GM19463 (cell line): ENCODE data around the gene SELENOO.
"Not testable (repeated sequence)": the region's sequence is repeated elsewhere in the genome, so short reads cannot be mapped to it uniquely, and the experiment has no call there.

Experiments used
- ATAC-seq: cut with Tn5 transposase; IDR thresholded peaks from one replicate; pipeline ENCODE4 v1.9.1; 2021; ENCODE audit warnings: mild to moderate bottlenecking, moderate library complexity; ENCODE audit not compliant: unreplicated experiment

SELENOO gene

GRCh38 chr22:50198624-50199017 lies 2.2 kb upstream of the SELENOO start:
- no peak for ATAC-seq

GRCh38 chr22:50199251-50199721 lies 1.5 kb upstream of the SELENOO start:
- ATAC-seq, result no peak

DNA sequence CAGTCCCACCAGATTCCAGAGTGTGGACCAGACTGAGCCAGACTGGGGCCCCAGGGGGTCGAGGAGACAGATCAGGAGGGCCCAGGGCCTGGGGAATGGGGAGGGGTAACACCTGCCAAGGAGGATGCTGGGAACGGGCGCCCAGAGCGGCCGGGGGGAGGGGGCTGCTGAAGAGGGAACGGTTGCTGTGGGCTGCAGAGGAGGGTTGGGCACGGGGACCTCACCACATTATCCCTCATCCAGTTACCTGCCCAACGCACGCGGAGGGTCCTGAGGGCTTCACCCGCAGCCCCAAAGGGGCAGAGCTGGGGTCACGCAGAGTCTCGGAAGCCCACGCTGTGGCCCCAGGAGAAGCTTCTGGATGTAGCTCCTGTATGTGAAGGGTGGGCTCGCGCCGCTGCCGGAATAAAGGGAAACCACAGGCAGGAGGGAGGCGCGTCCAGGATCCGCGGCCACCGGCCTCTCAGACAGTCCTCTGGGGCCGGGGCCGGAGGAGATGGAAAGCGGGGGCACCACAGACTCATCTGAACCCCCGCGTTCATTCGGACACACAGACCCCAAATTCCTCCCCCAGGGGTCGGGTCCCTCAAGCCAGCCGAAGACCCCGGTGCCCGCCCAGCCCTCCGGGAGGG lies 866 bp upstream of the SELENOO start:
- ATAC-seq, result no peak

GRCh38 chr22:50201191-50202129 lies 649 bp downstream of the SELENOO start:
- ATAC-seq, result peak; percentile 20

DNA sequence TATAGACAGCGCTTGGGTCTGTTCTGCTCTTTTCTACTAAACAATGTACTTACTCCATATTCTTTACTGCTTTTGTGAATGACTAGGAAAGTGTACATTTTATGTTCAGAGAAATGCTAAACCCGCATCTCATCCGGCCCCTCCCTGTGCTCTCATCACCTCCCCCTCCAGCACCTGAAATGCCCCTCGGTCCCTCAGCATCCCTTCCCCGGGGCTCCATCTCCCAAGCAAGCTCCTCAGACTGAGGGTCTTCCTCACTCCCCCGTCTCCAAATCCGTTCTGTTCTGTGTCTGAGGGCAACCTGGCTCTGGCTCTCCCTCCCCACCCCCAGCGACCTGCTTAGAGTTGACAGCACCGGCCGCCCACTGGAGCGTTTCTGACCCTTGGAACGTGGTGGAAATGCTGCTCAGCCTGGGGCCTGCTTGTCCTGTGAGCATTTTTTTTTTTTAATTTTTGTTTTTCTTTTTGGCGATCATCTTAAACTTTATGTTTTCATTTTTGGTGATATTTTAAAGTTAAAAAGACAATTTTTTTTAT lies 1.4 kb downstream of the SELENOO start:
- no peak for ATAC-seq

- ATAC-seq, result no peak
Measured at GRCh38 chr22:50203288-50203687, 2.5 kb downstream of the SELENOO start.

DNA sequence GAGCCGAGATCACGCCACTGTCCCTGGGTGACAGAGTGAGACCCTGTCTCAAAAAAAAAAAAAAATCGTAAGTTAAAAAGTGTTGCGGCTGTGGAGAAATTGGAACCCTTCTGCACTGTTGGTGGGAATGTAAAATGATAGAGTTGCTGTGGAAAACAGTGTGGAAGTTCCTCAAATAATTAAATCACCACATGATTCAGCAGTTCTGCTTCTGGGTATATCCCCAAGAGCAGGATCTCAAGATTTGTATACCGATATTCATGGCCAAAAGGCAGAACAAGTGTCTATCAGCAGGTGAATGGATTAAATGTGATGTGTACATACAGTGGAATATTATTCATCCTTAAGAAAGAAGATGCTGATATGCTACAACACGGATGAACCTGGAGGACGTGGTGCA lies 3.8 kb downstream of the SELENOO start:
- no peak for ATAC-seq

- not testable (repeated sequence) for ATAC-seq
Measured at GRCh38 chr22:50204998-50205397, 4.2 kb downstream of the SELENOO start.

DNA sequence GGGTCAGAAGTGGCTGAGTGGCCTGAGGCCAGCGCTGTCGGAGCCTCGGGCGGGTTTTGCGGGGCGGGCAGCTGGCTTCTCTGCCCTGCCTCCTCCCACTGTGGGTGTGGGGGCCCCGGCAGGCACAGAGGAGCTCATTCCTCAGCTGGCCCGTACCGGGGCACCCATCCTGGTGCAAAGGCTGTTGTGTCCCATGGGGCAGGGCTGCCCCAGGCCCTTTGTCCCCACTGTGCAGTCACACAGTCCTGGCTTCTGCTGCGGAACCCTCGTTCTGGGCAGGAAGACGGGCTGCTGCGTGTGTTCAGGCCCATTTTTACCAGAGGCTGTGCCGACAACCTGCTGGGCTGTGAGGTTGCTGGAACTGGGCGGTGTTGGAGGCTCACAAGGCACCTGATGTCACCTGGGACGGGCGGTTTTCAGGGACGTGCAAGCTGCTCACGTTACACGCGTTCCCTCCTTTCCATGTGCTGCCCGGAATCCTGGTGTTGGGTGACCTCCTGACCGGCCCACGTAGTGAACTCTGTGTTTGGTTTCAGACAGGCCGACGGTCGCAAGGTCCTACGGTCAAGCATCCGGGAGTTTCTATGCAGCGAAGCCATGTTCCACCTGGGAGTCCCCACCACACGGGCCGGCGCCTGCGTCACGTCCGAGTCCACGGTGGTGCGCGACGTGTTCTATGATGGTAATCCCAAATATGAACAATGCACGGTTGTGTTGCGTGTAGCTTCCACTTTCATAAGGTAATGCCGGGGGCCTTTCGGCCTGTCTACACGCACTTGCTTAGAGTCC lies 5.2 kb downstream of the SELENOO start:
- no peak for ATAC-seq

DNA sequence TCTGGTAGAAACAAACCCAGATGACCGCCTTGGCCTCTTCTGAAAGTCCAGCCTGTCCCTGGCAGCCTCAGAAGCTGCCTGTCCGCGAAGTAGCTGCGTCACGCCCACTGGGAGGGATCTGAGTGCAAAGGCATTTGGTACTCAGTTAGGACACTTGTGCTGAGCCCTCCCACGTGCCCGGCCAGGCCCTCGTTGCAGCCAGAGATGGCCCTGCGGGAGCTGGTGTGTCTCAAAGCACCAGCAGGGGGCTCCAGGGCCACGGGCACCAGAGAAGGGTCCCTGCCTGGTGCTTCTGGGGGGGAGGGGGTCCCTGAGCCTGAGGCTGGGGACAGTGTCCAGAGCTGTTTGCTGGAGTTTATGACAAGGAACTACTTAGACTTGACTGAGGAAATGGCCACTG lies 5.8 kb downstream of the SELENOO start:
- no peak for ATAC-seq

GRCh38 chr22:50207383-50208140 lies 6.8 kb downstream of the SELENOO start:
- no peak for ATAC-seq

GRCh38 chr22:50208430-50208938 lies 7.7 kb downstream of the SELENOO start:
- no peak for ATAC-seq

- ATAC-seq, result no peak
Measured at GRCh38 chr22:50208939-50209892, 8.4 kb downstream of the SELENOO start.

DNA sequence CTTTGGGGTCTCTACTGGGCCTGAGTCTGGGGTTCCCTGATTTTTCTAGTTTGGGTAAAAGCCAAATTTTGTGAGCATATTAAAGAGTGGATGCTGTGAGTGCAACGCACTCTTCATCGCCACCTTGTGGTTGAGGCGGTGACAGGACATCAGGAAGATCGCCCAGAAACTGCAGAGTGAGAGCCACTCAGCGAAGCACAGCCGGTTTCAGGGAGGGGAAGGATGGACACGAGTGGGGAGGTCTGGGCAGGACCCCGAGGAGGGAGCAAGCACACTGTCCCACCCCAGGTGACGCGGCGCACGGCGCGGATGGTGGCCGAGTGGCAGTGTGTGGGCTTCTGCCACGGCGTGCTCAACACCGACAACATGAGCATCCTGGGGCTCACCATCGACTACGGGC lies 9.1 kb downstream of the SELENOO start:
- ATAC-seq, result no peak

GRCh38 chr22:50210378-50211139 lies 9.7 kb downstream of the SELENOO start:
- no peak for ATAC-seq

GRCh38 chr22:50211147-50211546 lies 10.3 kb downstream of the SELENOO start:
- ATAC-seq, result no peak

DNA sequence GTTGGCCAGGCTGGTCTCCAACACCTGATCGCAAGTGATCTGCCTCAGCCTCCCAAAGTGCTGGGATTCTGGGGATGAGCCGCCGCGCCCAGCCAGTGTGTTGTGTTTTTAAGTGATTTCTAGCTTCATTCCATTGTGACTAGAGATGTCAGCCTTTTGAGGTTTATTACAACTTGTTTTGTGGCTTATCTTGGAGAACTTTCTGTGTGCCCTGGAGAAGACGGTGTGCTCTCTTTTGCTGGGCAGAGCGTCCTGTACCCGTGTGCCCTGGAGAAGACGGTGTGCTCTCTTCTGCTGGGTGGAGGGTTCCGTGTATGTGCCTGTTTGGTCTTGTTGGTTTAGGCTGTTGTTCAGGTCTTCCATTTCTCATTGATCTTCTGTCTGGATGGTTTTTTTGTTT lies 12.5 kb downstream of the SELENOO start:
- ATAC-seq, result no peak
